Mesodermal cell (in vitro differentiated cells): ENCODE results near the gene DNAJC1.
A peak's percentile ranks its signal among the peaks of the same experiment; 100 is the strongest.

ENCODE experiments used
- H3K27ac ChIP-seq: 2 replicates; pipeline ENCODE4 v1.7.0; 2013; ENCODE audit warnings: mild to moderate bottlenecking, low read depth, low read length, moderate library complexity; ENCODE audit not compliant: severe bottlenecking
- H3K36me3 ChIP-seq: 2 replicates; pipeline ENCODE4 v1.7.1; 2013; ENCODE audit warnings: mild to moderate bottlenecking, low read length, moderate library complexity; ENCODE audit not compliant: control insufficient read depth, insufficient read depth
- H3K4me1 ChIP-seq: one replicate; pipeline ENCODE4 v1.7.1; 2013; ENCODE audit warnings: mild to moderate bottlenecking, low read length; ENCODE audit not compliant: insufficient read depth, control insufficient read depth, poor library complexity, severe bottlenecking
- H3K4me3 ChIP-seq: 2 replicates; pipeline ENCODE4 v1.7.0; 2013; ENCODE audit warnings: low read length, control low read depth, mild to moderate bottlenecking; ENCODE audit not compliant: insufficient read depth, poor library complexity, severe bottlenecking; ENCODE audit errors: extremely low read depth
- H3K9me3 ChIP-seq: 2 replicates; pipeline ENCODE4 v1.7.1; 2013; ENCODE audit warnings: mild to moderate bottlenecking, low read length, moderate library complexity; ENCODE audit not compliant: control insufficient read depth
- WGBS, 2 experiments: methylation state at CpG; one replicate each; pipeline ENCODE4 v1.1.5; 2013; ENCODE audit warnings: missing lambda C conversion rate in 2 of 2; ENCODE audit not compliant: insufficient coverage in 2 of 2; 5-methylcytosine and 5-hydroxymethylcytosine counted together

Gene DNAJC1

GRCh38 chr10:22005763-22006162 lies 2.2 kb upstream of the DNAJC1 start:
- H3K4me3 ChIP-seq: no peak overlapping the region
- H3K9me3 ChIP-seq: no peaks in the 10 kb centered on the region

GRCh38 chr10:22003964-22004281 lies 393 bp upstream of the DNAJC1 start:
- no CpG with 5 or more reads among the region's 2 CpGs for WGBS, 2 experiments
- peak overlapping the region; percentile 8 for H3K27ac ChIP-seq
- H3K4me3 ChIP-seq: peak overlapping the region; percentile 83
- H3K9me3 ChIP-seq: no peaks in the 10 kb centered on the region
- H3K4me1 ChIP-seq: no peaks in the 10 kb centered on the region
- no peaks in the 10 kb centered on the region for H3K36me3 ChIP-seq

More at GRCh38 chr10:22005763-22006162, 2.2 kb upstream of the DNAJC1 start:
- WGBS, 2 experiments: no CpG with 5 or more reads among the region's 2 CpGs
- Histone ChIP-seq H3K27ac (no peak overlapping the region), H3K36me3 (no peaks in the 10 kb centered on the region), H3K4me1 (no peaks in the 10 kb centered on the region)

- Histone ChIP-seq H3K4me1 (no peaks in the 10 kb centered on the region), H3K36me3 (no peaks in the 10 kb centered on the region), H3K9me3 (no peaks in the 10 kb centered on the region), H3K27ac (peak overlapping the region; percentile 94), H3K4me3 (peak overlapping the region; percentile 83)
- 0 to 1% methylated on average over 10 to 11 of the region's 21 CpGs for WGBS, 2 experiments
These were observed 846 bp downstream of the DNAJC1 start for GRCh38 chr10:22002591-22003176.

GRCh38 chr10:21995557-21995956 lies 8.0 kb downstream of the DNAJC1 start:
- no CpG with 5 or more reads among the region's 2 CpGs for WGBS, 2 experiments
- Histone ChIP-seq H3K4me1 (no peaks in the 10 kb centered on the region), H3K36me3 (no peaks in the 10 kb centered on the region), H3K27ac (no peak overlapping the region), H3K4me3 (no peak overlapping the region), H3K9me3 (no peaks in the 10 kb centered on the region)

- Histone ChIP-seq H3K27ac (no peak overlapping the region), H3K9me3 (no peaks in the 10 kb centered on the region), H3K4me1 (no peaks in the 10 kb centered on the region), H3K4me3 (no peak overlapping the region), H3K36me3 (no peaks in the 10 kb centered on the region)
- WGBS, 2 experiments: 76 to 95% methylated on average over 3 to 4 of the region's 7 CpGs
These were observed 10.0 kb downstream of the DNAJC1 start for GRCh38 chr10:21993360-21994001.

- no peaks in the 10 kb centered on the region for H3K36me3 ChIP-seq
- H3K27ac ChIP-seq: no peak overlapping the region
- WGBS, 2 experiments: 94 to 97% methylated on average over 4 to 6 of the region's 8 CpGs
- H3K4me1 ChIP-seq: no peaks in the 10 kb centered on the region
- no peak overlapping the region for H3K4me3 ChIP-seq
- no peaks in the 10 kb centered on the region for H3K9me3 ChIP-seq
These were observed 11.7 kb downstream of the DNAJC1 start for GRCh38 chr10:21991785-21992184.

GRCh38 chr10:21990449-21990848 lies 13.1 kb downstream of the DNAJC1 start:
- Histone ChIP-seq H3K9me3 (no peaks in the 10 kb centered on the region), H3K27ac (no peak overlapping the region), H3K4me3 (no peak overlapping the region), H3K36me3 (no peaks in the 10 kb centered on the region), H3K4me1 (no peaks in the 10 kb centered on the region)
- no CpG with 5 or more reads among the region's 1 CpG for WGBS, 2 experiments

- 47 to 67% methylated on average over 1 to 3 of the region's 5 CpGs for WGBS, 2 experiments
- no peaks in the 10 kb centered on the region for H3K36me3 ChIP-seq
- no peak overlapping the region for H3K4me3 ChIP-seq
- no peaks in the 10 kb centered on the region for H3K4me1 ChIP-seq
- no peaks in the 10 kb centered on the region for H3K9me3 ChIP-seq
- H3K27ac ChIP-seq: no peak overlapping the region
These were observed 13.9 kb downstream of the DNAJC1 start for GRCh38 chr10:21989453-21990154.

GRCh38 chr10:21985541-21985940 lies 18.0 kb downstream of the DNAJC1 start:
- H3K9me3 ChIP-seq: no peaks in the 10 kb centered on the region
- no peaks in the 10 kb centered on the region for H3K36me3 ChIP-seq
- no CpG with 5 or more reads among the region's 1 CpG for WGBS, 2 experiments
- H3K27ac ChIP-seq: no peak overlapping the region
- H3K4me1 ChIP-seq: no peaks in the 10 kb centered on the region
- no peak overlapping the region for H3K4me3 ChIP-seq

- peaks cover 25% of the 10 kb centered on the region for H3K4me1 ChIP-seq
- H3K36me3 ChIP-seq: no peaks in the 10 kb centered on the region
- H3K4me3 ChIP-seq: no peak overlapping the region
- 100% methylated on average over 1 of the region's 3 CpGs for WGBS, 2 experiments
- no peaks in the 10 kb centered on the region for H3K9me3 ChIP-seq
- H3K27ac ChIP-seq: no peak overlapping the region
These were observed 22.4 kb downstream of the DNAJC1 start for GRCh38 chr10:21981118-21981517.

- Histone ChIP-seq H3K36me3 (no peaks in the 10 kb centered on the region), H3K4me1 (peaks cover 25% of the 10 kb centered on the region), H3K27ac (no peak overlapping the region), H3K9me3 (no peaks in the 10 kb centered on the region), H3K4me3 (no peak overlapping the region)
These were observed 22.8 kb downstream of the DNAJC1 start for GRCh38 chr10:21980691-21981090.
